ENCODE measurements around the gene ZRANB3. TPM values are rescaled to one million over a fixed set of nuclear protein-coding genes. Genes with fewer than 3 reads are reported as not detected.

ZRANB3 gene
- total and polyA plus RNA-seq, 4 donors = 2.5 to 7.2 (median 4.1) TPM

DNA sequence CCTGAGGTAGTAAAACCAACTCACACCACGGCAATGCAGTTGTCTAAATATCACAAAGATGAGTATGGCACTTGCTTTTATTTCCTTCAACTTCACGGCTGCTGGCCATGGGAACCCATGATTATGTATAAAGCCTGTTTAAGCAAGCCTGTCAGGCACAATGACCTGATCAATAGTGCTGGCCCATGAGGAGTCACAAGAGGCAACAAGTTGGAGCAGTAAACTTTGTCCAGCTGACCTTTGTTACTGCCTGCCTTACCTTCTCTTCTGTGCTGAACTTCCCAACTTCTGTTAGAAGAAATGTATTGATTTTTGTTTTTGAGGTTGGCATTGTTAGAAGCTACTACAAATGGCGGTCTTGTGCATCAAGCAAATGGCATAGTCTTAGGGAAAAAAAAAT is 327.1 kb downstream of the ZRANB3 start:
- Histone ChIP-seq H3K27ac (ENCODE audit: low read depth in 1 of 2, low read length in 2 of 2) (no peak overlapping the region), H3K27me3 (ENCODE audit: control insufficient read depth in 4 of 4, insufficient read depth in 4 of 4, low read length in 3 of 4) (no peaks in the 10 kb centered on the region), H3K9ac (ENCODE audit: low read depth in 1 of 2, low read length in 2 of 2) (no peak overlapping the region), H3K36me3 (ENCODE audit: control insufficient read depth in 4 of 4, insufficient read depth in 3 of 4, low read depth in 1 of 4, low read length in 3 of 4) (no peaks in the 10 kb centered on the region), H3K9me3 (ENCODE audit: control insufficient read depth in 4 of 4, low read length in 3 of 4) (no peaks in the 10 kb centered on the region), H3K4me1 (ENCODE audit: control insufficient read depth in 4 of 4, insufficient read depth in 4 of 4, low read length in 3 of 4) (peaks cover 3 to 16% (median 14%) of the 10 kb centered on the region in 4 donors), H3K4me3 (ENCODE audit: low read depth in 1 of 3, low read length in 3 of 3) (no peak overlapping the region)
- 48% methylated on average over 3 of the region's 3 CpGs for WGBS
- TF ChIP-seq ATF3 (IDR thresholded peaks at IDR 0.05) = no peak
- TF ChIP-seq, protein P1, sequence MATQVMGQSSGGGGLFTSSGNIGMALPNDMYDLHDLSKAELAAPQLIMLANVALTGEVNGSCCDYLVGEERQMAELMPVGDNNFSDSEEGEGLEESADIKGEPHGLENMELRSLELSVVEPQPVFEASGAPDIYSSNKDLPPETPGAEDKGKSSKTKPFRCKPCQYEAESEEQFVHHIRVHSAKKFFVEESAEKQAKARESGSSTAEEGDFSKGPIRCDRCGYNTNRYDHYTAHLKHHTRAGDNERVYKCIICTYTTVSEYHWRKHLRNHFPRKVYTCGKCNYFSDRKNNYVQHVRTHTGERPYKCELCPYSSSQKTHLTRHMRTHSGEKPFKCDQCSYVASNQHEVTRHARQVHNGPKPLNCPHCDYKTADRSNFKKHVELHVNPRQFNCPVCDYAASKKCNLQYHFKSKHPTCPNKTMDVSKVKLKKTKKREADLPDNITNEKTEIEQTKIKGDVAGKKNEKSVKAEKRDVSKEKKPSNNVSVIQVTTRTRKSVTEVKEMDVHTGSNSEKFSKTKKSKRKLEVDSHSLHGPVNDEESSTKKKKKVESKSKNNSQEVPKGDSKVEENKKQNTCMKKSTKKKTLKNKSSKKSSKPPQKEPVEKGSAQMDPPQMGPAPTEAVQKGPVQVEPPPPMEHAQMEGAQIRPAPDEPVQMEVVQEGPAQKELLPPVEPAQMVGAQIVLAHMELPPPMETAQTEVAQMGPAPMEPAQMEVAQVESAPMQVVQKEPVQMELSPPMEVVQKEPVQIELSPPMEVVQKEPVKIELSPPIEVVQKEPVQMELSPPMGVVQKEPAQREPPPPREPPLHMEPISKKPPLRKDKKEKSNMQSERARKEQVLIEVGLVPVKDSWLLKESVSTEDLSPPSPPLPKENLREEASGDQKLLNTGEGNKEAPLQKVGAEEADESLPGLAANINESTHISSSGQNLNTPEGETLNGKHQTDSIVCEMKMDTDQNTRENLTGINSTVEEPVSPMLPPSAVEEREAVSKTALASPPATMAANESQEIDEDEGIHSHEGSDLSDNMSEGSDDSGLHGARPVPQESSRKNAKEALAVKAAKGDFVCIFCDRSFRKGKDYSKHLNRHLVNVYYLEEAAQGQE (IDR thresholded peaks at IDR 0.05) = no peak
- TF ChIP-seq YY1 (IDR thresholded peaks at IDR 0.05) = peak; percentile 40
- TF ChIP-seq MAX (IDR thresholded peaks at IDR 0.05) = peak; percentile 12
- TF ChIP-seq NR2F2 (IDR thresholded peaks at IDR 0.05) = no peak
- TF ChIP-seq EGR1 (IDR thresholded peaks at IDR 0.05; ENCODE audit: low read depth in 2 of 2) = no peak
- no peak for TF ChIP-seq FOXA2 (IDR thresholded peaks at IDR 0.05)
- TF ChIP-seq SP1 (IDR thresholded peaks at IDR 0.05) = peak; percentile 84
- TF ChIP-seq GABPA (IDR thresholded peaks at IDR 0.05 in 1 of 2, conservative IDR thresholded peaks at IDR 0.05 in 1 of 2) = no peak
- TF ChIP-seq HNF4G (IDR thresholded peaks at IDR 0.05) = peak; percentile 77
- peak; percentile 84 to 93 for TF ChIP-seq HNF4A (conservative IDR thresholded peaks at IDR 0.05)
- peak; percentile 71 to 89 for TF ChIP-seq RXRA (IDR thresholded peaks at IDR 0.05)
- TF ChIP-seq JUND (IDR thresholded peaks at IDR 0.05) = peak in 1 of 2 donors; percentile 29
- TF ChIP-seq, protein P2, sequence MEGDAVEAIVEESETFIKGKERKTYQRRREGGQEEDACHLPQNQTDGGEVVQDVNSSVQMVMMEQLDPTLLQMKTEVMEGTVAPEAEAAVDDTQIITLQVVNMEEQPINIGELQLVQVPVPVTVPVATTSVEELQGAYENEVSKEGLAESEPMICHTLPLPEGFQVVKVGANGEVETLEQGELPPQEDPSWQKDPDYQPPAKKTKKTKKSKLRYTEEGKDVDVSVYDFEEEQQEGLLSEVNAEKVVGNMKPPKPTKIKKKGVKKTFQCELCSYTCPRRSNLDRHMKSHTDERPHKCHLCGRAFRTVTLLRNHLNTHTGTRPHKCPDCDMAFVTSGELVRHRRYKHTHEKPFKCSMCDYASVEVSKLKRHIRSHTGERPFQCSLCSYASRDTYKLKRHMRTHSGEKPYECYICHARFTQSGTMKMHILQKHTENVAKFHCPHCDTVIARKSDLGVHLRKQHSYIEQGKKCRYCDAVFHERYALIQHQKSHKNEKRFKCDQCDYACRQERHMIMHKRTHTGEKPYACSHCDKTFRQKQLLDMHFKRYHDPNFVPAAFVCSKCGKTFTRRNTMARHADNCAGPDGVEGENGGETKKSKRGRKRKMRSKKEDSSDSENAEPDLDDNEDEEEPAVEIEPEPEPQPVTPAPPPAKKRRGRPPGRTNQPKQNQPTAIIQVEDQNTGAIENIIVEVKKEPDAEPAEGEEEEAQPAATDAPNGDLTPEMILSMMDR (IDR thresholded peaks at IDR 0.05; ENCODE audit: low read depth, low read length, missing input control) = no peak
- no peak for TF ChIP-seq ZBTB33 (IDR thresholded peaks at IDR 0.05)
- peak in 1 of 2 donors; percentile 47 for TF ChIP-seq RAD21 (IDR thresholded peaks at IDR 0.05)
- TF ChIP-seq TAF1 (conservative IDR thresholded peaks at IDR 0.05) = peak; percentile 49
- TF ChIP-seq FOXA1 (IDR thresholded peaks at IDR 0.05) = no peak
- no peak for DNase-seq (ENCODE audit: low spot score)

All from liver (tissue), 9 donors.